Thyroid gland (tissue), 4 donors: Measurements from ENCODE around the gene PFKFB2.

Experiments used
- POLR2A ChIP-seq, 2 donors: fragments of 450-650 bp; IDR thresholded peaks; one replicate each; pipeline ENCODE4 v1.6.1; 2017; ENCODE audit warnings: antibody characterized with exemption in 2 of 2, mild to moderate bottlenecking in 2 of 2, moderate library complexity in 1 of 2
- TF ChIP-seq, protein P1 (sequence below), 6 experiments: fragments of 200-600 bp in 3 of 6; fragments of 450-650 bp in 3 of 6; sonication (generic) in 3 of 6; IDR thresholded peaks; one replicate each; pipeline ENCODE4 v1.5.1; 2016 to 2019; ENCODE audit warnings: antibody characterized with exemption in 6 of 6, mild to moderate bottlenecking in 2 of 6, inconsistent platforms in 1 of 6, moderate library complexity in 1 of 6

- TF ChIP-seq, protein P1, sequence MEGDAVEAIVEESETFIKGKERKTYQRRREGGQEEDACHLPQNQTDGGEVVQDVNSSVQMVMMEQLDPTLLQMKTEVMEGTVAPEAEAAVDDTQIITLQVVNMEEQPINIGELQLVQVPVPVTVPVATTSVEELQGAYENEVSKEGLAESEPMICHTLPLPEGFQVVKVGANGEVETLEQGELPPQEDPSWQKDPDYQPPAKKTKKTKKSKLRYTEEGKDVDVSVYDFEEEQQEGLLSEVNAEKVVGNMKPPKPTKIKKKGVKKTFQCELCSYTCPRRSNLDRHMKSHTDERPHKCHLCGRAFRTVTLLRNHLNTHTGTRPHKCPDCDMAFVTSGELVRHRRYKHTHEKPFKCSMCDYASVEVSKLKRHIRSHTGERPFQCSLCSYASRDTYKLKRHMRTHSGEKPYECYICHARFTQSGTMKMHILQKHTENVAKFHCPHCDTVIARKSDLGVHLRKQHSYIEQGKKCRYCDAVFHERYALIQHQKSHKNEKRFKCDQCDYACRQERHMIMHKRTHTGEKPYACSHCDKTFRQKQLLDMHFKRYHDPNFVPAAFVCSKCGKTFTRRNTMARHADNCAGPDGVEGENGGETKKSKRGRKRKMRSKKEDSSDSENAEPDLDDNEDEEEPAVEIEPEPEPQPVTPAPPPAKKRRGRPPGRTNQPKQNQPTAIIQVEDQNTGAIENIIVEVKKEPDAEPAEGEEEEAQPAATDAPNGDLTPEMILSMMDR (IDR thresholded peaks at IDR 0.05) = no peak
- TF ChIP-seq POLR2A (IDR thresholded peaks at IDR 0.05) = no peak
These were observed 12.9 kb upstream of the PFKFB2 start for GRCh38 chr1:207040181-207040533.
